HG03442 (cell line): Measurements from ENCODE around the gene TMEM131.
A peak's percentile ranks its signal among the peaks of the same experiment; 100 is the strongest.

ENCODE experiments used
- ATAC-seq: cut with Tn5 transposase; IDR thresholded peaks from one replicate; pipeline ENCODE4 v1.9.1; 2021; ENCODE audit warnings: mild to moderate bottlenecking, moderate library complexity; ENCODE audit not compliant: unreplicated experiment

The TMEM131 gene

DNA sequence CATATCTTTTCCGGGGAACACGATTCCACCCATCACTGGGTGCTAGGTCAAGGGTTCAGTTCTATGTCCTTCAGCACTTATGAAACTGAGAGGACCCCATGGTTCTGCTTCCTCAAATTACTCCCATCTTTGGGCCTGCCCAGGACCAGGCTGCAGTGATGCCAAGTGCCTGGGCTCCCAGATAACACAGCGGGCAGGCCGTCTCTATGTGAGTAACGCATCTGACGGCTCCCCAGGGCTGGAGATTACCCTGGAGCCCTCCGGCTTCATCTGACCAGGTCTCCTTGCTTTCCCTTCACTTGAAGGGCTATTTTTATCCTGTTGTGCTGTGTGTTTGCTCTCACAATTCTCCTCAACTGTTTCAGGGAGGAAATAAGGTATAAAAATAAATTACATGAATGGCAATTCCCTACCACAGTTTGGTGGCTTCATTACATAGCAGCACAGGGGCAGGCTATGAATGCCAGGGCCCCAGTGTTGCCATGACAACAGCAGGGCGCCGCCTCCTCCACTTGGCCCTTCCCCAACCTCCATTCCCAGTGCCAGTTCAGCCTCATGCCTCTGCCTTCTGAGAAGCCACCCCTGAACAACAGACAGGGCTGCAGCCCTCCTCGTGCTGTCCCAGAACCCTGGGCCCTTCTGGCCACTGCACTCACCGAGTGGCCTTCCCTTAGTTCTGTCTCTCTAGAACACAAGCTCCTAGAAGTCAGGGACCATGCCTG lies 25.4 kb upstream of the TMEM131 start:
- no peak for ATAC-seq

GRCh38 chr2:98020516-98020915 lies 24.8 kb upstream of the TMEM131 start:
- ATAC-seq: no peak

GRCh38 chr2:98016908-98017670 lies 21.3 kb upstream of the TMEM131 start:
- ATAC-seq: no peak

DNA sequence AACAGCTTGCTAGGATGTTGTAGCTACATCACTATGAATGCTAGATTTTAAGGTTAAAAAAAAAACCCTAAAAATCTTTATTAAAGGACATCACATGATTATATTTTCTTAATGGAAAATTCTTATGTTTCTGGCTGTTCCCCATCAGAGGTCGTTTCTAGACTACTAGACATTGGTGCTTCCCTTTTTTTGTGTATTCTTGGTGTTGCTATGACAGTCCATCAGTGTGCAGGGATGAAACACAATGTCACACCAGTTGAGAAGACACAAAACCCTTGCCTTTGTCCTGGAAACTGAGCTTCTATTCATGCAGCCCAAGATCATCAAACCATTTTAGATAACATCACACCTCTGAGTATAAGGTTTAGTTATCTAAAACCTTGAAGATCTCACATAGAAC lies 19.9 kb upstream of the TMEM131 start:
- no peak for ATAC-seq

- ATAC-seq: no peak
These were observed 18.6 kb upstream of the TMEM131 start for GRCh38 chr2:98014379-98014778.

DNA sequence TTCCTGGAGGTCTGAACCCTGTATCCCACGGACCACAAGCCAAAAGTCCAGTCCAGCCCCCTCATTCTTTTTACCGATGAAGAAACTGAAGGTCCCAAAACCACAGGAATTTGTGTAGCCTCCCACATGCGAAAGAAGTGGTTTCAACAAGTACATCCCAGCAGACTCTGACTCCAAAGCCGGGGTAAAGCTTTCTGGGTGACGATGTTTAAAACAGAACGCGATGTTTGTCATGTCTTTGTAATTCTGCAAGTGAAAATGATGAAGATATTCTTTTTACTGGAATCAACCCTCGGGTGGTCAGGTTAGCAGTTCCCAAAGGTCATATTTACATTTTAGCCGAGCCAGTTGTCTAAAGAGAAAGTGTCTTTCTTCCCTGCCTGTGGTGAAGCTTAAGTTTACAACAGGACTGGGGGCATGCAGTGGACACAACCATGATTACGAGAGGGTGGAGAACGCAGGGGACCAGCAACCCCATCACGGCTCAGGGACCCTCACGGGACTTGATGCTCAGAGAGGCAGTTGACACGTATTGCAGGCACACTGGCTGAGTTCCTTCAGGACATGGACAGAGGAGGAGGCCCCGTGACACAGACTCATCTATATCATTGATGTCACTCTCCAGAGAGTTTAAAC lies 17.8 kb upstream of the TMEM131 start:
- no peak for ATAC-seq

DNA sequence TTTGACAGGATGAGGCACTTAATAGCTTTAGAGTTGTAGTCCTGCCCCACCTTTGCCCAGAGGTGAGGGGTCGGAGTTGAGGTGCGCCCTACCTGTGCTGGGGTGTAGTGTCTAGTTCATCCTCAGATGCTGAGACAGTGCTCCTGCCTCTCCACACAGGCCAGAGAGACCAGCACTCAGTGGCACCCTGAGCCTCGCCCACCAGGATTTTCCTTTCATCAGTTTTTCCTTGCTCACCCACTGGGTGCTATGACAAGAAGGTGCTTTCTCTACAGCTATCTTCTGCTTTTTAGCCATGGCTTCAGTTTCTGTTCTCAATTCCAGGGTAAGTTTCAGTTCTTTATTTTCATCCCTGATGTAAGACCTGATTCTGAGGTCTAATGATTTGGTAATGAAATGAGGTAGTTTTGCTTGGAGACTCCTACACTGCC lies 16.8 kb upstream of the TMEM131 start:
- peak; percentile 78 for ATAC-seq

DNA sequence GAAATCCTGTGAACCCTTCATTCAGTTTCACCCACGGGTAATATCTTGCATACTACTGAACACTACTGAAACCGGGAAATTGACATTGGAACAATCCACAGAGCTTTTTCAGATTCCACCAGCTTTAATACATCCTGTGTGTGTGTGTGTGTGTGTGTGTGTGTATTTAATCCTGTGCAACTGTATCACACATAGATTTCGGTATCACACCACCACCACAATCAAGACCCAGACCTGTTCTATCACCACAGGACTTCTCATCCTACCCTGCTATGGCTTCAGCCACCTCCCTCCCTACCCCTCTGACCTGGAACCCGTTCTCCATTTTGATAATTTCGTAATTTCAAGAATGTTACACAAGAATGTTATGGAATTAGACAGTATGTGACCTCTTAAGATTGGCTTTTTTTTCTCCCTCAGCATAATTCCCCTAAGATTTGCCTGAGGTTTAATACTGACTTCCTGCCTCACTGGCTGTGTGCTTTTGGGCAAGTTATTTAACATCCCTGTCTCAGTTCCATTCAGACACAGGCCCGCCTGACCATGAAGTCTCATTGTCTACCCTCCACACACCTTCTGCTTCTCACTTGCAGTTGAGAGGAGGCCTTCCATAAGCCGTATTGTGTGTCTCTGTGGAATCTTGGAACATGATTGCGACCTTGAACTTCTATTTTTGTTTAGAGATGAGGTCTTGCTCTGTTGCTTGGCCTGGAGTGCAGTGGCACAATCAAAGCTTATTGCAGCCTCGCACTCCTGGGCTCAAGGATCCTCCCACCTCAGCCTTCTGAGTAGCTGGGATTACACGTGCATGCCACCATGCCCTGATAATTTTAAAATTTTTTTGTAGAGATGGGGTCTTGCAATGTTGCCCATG lies 14.4 kb upstream of the TMEM131 start:
- no peak for ATAC-seq

DNA sequence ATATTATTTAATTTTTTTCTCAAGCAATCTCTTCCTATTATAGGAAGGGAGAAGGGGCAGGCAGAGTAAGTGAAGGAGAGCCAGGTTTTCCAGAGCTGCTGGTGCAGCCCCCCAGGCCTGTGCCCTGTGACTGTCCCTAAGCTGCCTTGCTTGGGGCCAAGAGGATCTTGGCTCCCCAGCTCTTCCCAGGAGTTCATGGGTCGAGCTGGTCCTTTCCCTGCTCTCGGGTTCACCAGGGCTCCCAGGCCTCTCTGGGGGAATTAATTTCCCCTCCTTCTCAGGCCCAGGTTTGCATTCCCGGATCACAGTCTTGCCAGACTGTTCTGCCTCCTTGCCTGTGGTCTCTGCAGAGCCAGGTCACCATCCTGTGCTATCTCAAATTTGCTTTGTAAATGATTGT lies 12.7 kb upstream of the TMEM131 start:
- ATAC-seq: no peak

DNA sequence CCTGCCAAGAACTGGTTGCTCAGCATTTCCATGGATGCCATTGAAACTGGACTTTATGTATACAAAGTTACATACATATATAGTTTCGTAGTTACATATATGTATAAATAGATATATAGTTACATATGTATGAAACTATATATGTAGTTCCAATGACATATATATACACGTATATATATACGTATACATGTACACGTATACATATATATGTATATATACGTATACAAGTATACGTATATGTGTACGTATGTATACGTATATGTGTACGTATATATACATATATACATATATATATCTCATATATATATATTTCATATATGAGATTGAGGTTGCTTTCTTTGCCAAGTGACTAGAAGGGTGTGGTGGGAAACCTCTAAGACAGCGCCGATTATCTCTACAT lies 10.6 kb upstream of the TMEM131 start:
- ATAC-seq: no peak

DNA sequence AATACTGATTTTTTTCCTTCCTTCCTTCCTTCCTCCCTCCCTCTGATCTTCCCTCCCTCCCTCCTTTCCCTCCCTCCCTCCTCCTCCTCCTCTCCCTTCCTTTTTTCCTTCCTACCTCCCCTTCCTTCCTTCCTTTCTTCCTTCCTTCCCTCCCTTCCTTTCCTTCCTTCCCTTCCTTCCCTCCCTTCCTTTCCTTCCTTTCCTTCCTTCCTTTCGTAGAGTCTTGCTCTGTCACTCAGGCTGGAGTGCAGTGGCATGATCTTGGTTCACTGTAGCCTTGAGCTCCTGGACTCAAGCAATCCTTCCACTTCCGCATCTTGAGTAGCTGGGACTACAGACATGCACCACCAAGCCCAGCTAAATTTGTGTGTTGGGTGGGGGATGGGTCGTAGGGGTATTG lies 8.9 kb upstream of the TMEM131 start:
- ATAC-seq: no peak

DNA sequence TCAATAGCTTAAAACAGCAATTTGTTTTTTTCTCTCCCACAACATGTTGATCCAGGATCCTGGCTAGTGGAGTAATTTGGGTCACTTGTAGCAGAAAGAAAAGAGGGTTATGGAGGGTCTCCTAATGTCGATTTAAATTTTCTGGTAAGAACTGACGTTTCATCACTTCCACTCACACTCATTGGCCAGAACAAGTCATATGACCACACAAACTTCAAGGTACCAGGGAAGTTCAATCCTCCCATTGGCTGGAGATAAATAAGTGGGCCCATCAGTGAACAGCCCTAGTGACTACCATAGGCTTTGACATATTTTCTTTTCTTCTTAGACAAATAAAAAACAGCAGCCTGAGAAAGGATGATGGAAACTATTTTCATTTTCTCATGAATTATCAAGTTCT lies 8.3 kb upstream of the TMEM131 start:
- no peak for ATAC-seq

DNA sequence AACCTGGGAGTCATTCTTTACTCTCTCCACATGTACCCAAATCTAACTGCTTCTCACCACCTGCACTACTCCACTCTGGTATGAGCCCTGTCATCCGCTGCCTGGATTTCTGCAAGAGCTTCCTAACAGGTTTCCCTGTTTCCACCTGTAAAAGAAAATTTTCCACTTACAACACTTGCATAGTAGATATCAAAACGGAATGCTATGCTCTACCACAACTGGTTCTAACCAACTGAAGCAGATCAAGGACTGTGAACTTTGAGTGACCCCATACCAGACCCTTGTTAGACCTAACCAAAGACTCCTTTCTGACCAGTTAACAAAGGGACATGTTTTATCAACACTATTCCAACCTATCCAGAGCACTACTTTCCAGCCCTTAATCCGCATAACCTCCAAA lies 3.8 kb upstream of the TMEM131 start:
- ATAC-seq: no peak

- no peak for ATAC-seq
These were observed 2.8 kb upstream of the TMEM131 start for GRCh38 chr2:97998431-97999005.

GRCh38 chr2:97997784-97998392 lies 2.1 kb upstream of the TMEM131 start:
- ATAC-seq: no peak

DNA sequence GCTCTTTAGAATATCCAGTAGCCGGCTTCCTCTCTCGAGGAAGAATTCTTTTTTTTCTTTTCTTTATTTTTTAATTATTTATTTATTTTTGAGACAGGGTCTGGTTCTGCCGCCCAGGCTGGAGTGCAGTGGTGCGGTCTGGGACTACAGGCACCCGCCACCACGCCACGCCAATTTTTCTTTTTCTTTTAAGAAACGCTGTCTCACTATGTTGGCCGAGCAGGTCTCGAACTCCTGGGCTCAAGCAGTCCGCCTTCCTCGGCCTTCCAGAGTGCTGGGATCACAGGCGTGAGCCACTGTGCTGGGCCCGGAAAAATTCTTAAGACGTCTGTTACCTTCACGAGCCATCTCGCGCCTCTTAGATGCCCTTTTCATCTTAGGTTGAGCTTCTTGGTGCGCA lies 931 bp upstream of the TMEM131 start:
- ATAC-seq: no peak

GRCh38 chr2:97995026-97995733 lies 568 bp downstream of the TMEM131 start:
- ATAC-seq: peak; percentile 32

GRCh38 chr2:97994476-97994875 lies 1.3 kb downstream of the TMEM131 start:
- no peak for ATAC-seq

DNA sequence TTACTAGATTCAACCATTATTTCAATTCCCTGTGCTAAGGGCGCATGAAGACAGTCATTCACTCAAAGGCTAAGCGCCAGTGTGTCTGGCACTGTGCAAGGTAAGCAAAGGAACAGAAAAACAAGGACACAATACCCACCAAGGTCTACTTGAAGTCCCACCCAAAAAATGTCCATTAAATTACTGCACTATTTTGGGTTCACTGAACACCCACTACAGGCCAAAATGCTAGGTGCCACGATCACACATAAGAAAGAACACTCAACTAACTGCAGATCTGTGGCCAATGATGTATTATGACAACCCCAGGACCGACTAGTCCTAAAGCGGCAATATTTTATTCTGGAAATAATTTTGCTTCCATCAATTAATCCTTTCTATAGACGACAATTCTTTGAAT lies 1.8 kb downstream of the TMEM131 start:
- no peak for ATAC-seq
